IMR-90 (cell line): Measurements from ENCODE around the gene TMEM271. TPM values are rescaled to one million over a fixed set of nuclear protein-coding genes. Genes with fewer than 3 reads are reported as not detected.

Source experiments
- ATAC-seq: fragments of 200-7000 bp; cut with Tn5 transposase; 2 replicates; pipeline ENCODE4 v1.9.1; 2020; ENCODE audit warnings: low read depth, mild to moderate bottlenecking, moderate library complexity
- BruUV-seq: library from RNA; stranded (reverse); fragments of 400-500 nt; replicated peaks from 2 replicates; lab custom pipeline; 2021; lab: Mats Ljungman, UMichigan
- CTCF ChIA-PET: fragments of 300-600 bp; formaldehyde crosslinking; extraction: SDS; loops from one replicate; lab custom pipeline; 2021; ENCODE audit warnings: antibody characterized with exemption; lab: Yijun Ruan, JAX
- POLR2A ChIA-PET: fragments of 300-600 bp; sonication (Branson Sonifier 250); formaldehyde crosslinking; loops from one replicate; lab custom pipeline; 2022; ENCODE audit warnings: antibody characterized with exemption; ENCODE audit not compliant: unreplicated experiment; lab: Charles Lee
- DNase-seq: peaks from one replicate; pipeline ENCODE4 v3.0.0; 2013
- H2AFZ ChIP-seq: replicated peaks from 2 replicates; pipeline ENCODE3; 2013; ENCODE audit warnings: low read length, mild to moderate bottlenecking; ENCODE audit not compliant: poor library complexity
- H2AK5ac ChIP-seq: 2 replicates; pipeline ENCODE4 v1.6.1; 2013; ENCODE audit warnings: low read depth, low read length, inconsistent platforms
- H2AK9ac ChIP-seq: replicated peaks from 2 replicates; pipeline ENCODE3; 2013; ENCODE audit warnings: mild to moderate bottlenecking, low read depth, low read length, moderate library complexity; ENCODE audit not compliant: poor library complexity
- H2BK120ac ChIP-seq: 2 replicates; pipeline ENCODE4 v1.6.1; 2013; ENCODE audit warnings: low read depth, low read length, inconsistent platforms
- H2BK15ac ChIP-seq: 3 replicates; pipeline ENCODE4 v1.6.1; 2013; ENCODE audit warnings: low read depth, low read length, inconsistent platforms
- H2BK20ac ChIP-seq: 2 replicates; pipeline ENCODE4 v1.6.1; 2013; ENCODE audit warnings: low read depth, mild to moderate bottlenecking, inconsistent platforms, low read length, moderate library complexity
- H2BK5ac ChIP-seq: 2 replicates; pipeline ENCODE4 v1.6.1; 2013; ENCODE audit warnings: mild to moderate bottlenecking, low read depth, low read length, inconsistent platforms; ENCODE audit not compliant: poor library complexity, severe bottlenecking
- H3K14ac ChIP-seq: replicated peaks from 2 replicates; pipeline ENCODE4 v1.6.1; 2013; ENCODE audit warnings: low read depth, low read length, inconsistent platforms
- H3K18ac ChIP-seq: 2 replicates; pipeline ENCODE4 v1.6.1; 2013; ENCODE audit warnings: low read depth, low read length, control low read depth
- H3K23ac ChIP-seq: 2 replicates; pipeline ENCODE4 v1.6.1; 2013; ENCODE audit warnings: low read depth, low read length, inconsistent platforms
- H3K27ac ChIP-seq: 2 replicates; pipeline ENCODE4 v1.5.1; 2013; ENCODE audit warnings: mild to moderate bottlenecking, control low read depth, low read length; ENCODE audit not compliant: insufficient read depth
- H3K27me3 ChIP-seq: 2 replicates; pipeline ENCODE4 v1.6.1; 2013; ENCODE audit warnings: low read length; ENCODE audit not compliant: control insufficient read depth, insufficient read depth
- H3K36me3 ChIP-seq: 2 replicates; pipeline ENCODE4 v1.6.1; 2013; ENCODE audit warnings: low read length, mixed read lengths; ENCODE audit not compliant: control insufficient read depth, insufficient read depth
- H3K4ac ChIP-seq: 2 replicates; pipeline ENCODE4 v1.6.1; 2013; ENCODE audit warnings: low read depth, low read length, inconsistent platforms
- H3K4me1 ChIP-seq: 2 replicates; pipeline ENCODE4 v1.6.1; 2013; ENCODE audit warnings: low read length, mixed read lengths; ENCODE audit not compliant: control insufficient read depth, insufficient read depth
- H3K4me2 ChIP-seq: 2 replicates; pipeline ENCODE4 v1.6.1; 2013; ENCODE audit warnings: low read depth, mild to moderate bottlenecking, control low read depth, low read length, moderate library complexity
- H3K4me3 ChIP-seq: 2 replicates; pipeline ENCODE4 v1.5.1; 2013; ENCODE audit warnings: low read depth, mild to moderate bottlenecking, control low read depth, low read length, moderate library complexity; ENCODE audit not compliant: insufficient read depth
- H3K56ac ChIP-seq: 2 replicates; pipeline ENCODE4 v1.6.1; 2013; ENCODE audit warnings: low read length, inconsistent platforms; ENCODE audit not compliant: insufficient read depth; ENCODE audit errors: extremely low read depth
- H3K79me1 ChIP-seq, 2 experiments: 2 replicates each; pipeline ENCODE4 v1.6.1; 2013; ENCODE audit warnings: low read length in 2 of 2, inconsistent platforms in 1 of 2, low read depth in 1 of 2
- H3K9ac ChIP-seq: 2 replicates; pipeline ENCODE4 v1.6.1; 2013; ENCODE audit warnings: low read depth, low read length, control low read depth
- H3K9me1 ChIP-seq: 2 replicates; pipeline ENCODE4 v1.6.1; 2013; ENCODE audit warnings: low read length, inconsistent platforms; ENCODE audit not compliant: insufficient read depth
- H3K9me3 ChIP-seq: 2 replicates; pipeline ENCODE4 v1.6.1; 2013; ENCODE audit warnings: low read length; ENCODE audit not compliant: control insufficient read depth, insufficient read depth
- H4K20me1 ChIP-seq: 2 replicates; pipeline ENCODE4 v1.6.1; 2013; ENCODE audit warnings: low read length, inconsistent platforms; ENCODE audit not compliant: insufficient read depth
- H4K5ac ChIP-seq: 2 replicates; pipeline ENCODE4 v1.6.1; 2013; ENCODE audit warnings: mild to moderate bottlenecking, low read depth, low read length, control low read depth
- H4K8ac ChIP-seq, 2 experiments: 2 replicates each; pipeline ENCODE4 v1.6.1; 2013; ENCODE audit warnings: low read depth in 2 of 2, low read length in 2 of 2, control low read depth in 1 of 2, inconsistent platforms in 1 of 2
- H4K91ac ChIP-seq: 2 replicates; pipeline ENCODE4 v1.6.1; 2013; ENCODE audit warnings: low read depth, low read length, inconsistent platforms; ENCODE audit not compliant: insufficient read depth
- BHLHE40 ChIP-seq: fragments of 150-350 bp; IDR thresholded peaks from 2 replicates; pipeline ENCODE4 v1.6.1; 2016; ENCODE audit warnings: mild to moderate bottlenecking, low read depth, low read length
- CEBPB ChIP-seq: IDR thresholded peaks from 2 replicates; pipeline ENCODE4 v1.6.1; 2012; ENCODE audit warnings: low read depth, low read length, improper control_type of control experiment
- CHD1 ChIP-seq: IDR thresholded peaks from 2 replicates; pipeline ENCODE4 v1.6.1; 2012; ENCODE audit warnings: low read depth, low read length, improper control_type of control experiment
- CTCF ChIP-seq: conservative IDR thresholded peaks from 2 replicates; pipeline ENCODE4 v1.5.1; 2012; ENCODE audit warnings: mild to moderate bottlenecking, low read depth, low read length, improper control_type of control experiment
- ELK1 ChIP-seq: fragments of 150-350 bp; IDR thresholded peaks from 2 replicates; pipeline ENCODE4 v1.6.1; 2016; ENCODE audit warnings: low read depth, mild to moderate bottlenecking, low read length, moderate library complexity, borderline replicate concordance
- FOS ChIP-seq: fragments of 150-350 bp; IDR thresholded peaks from 2 replicates; pipeline ENCODE4 v1.6.1; 2016; ENCODE audit warnings: low read depth, low read length
- MAZ ChIP-seq: IDR thresholded peaks from 2 replicates; pipeline ENCODE4 v1.6.1; 2012; ENCODE audit warnings: low read depth, mild to moderate bottlenecking, low read length, improper control_type of control experiment, moderate library complexity, borderline replicate concordance
- RAD21 ChIP-seq: IDR thresholded peaks from 2 replicates; pipeline ENCODE4 v1.6.1; 2012; ENCODE audit warnings: low read length, improper control_type of control experiment
- RCOR1 ChIP-seq: IDR thresholded peaks from 2 replicates; pipeline ENCODE4 v1.6.1; 2012; ENCODE audit warnings: mild to moderate bottlenecking, low read length, improper control_type of control experiment; ENCODE audit not compliant: insufficient replicate concordance
- WGBS, 2 experiments: methylation state at CpG; one replicate each; pipeline versions ENCODE4 v1.1.5 to v1.1.7; 2013; ENCODE audit warnings: missing lambda C conversion rate in 2 of 2; ENCODE audit not compliant: insufficient read length in 1 of 2; ENCODE audit errors: extremely low coverage in 2 of 2; 5-methylcytosine and 5-hydroxymethylcytosine counted together
- dilution Hi-C: fragments of 300-500 bp; cut with HindIII; formaldehyde crosslinking; loops from one replicate; pipeline ENCODE4 v1.14.3; 2018; ENCODE audit warnings: low sequenced_read_pairs; ENCODE audit not compliant: unreplicated experiment
- in situ Hi-C: fragments of 300-500 bp; cut with MboI; formaldehyde crosslinking; loops from 3 replicates; pipeline ENCODE4 v1.14.3; 2019; ENCODE audit warnings: low sequenced_read_pairs, inconsistent platforms, mixed read lengths
- intact Hi-C: fragments of 100-400 bp; cut with micrococcal nuclease; formaldehyde crosslinking; loops from 2 replicates; pipeline ENCODE4 v1.10.0; 2022
- polyA plus RNA-seq, 3 experiments: library from polyadenylated mRNA; depleted of rRNA; stranded (reverse); fragments of >200 nt; gene quantifications; 2 replicates each; pipeline ENCODE4 v1.2.3, GENCODE V29; 2012; ENCODE audit warnings: low replicate concordance in 1 of 3
- total RNA-seq: library from RNA; depleted of rRNA; stranded (reverse); fragments of >200 nt; gene quantifications from 2 replicates; pipeline ENCODE4 v1.2.3, GENCODE V29; 2012

Gene TMEM271
- total and polyA plus RNA-seq, 2 of the 4 experiments (the other 2 are of a cell fraction) = not detected

GRCh38 chr4:622996-623913 is 47.2 kb upstream of the TMEM271 start:
- Histone ChIP-seq H4K5ac (no peak overlapping the region), H3K4me2 (no peak overlapping the region), H3K9me3 (peaks cover 8% of the 10 kb centered on the region), H2BK20ac (no peak overlapping the region), H2BK15ac (no peak overlapping the region), H3K9me1 (no peaks in the 10 kb centered on the region), H3K4me3 (no peak overlapping the region), H3K23ac (no peak overlapping the region), H3K14ac (no peak overlapping the region), H2AFZ (no peak overlapping the region), H3K27ac (no peak overlapping the region), H3K18ac (no peak overlapping the region), H3K9ac (no peak overlapping the region), H4K20me1 (no peaks in the 10 kb centered on the region), H2BK120ac (no peak overlapping the region), H3K79me1 (no peaks in the 10 kb centered on the region), H2AK9ac (no peak overlapping the region), H4K8ac (no peak overlapping the region), H3K56ac (no peak overlapping the region), H2BK5ac (no peak overlapping the region), H3K4ac (no peak overlapping the region), H3K27me3 (no peaks in the 10 kb centered on the region), H4K91ac (no peak overlapping the region), H3K36me3 (no peaks in the 10 kb centered on the region), H2AK5ac (no peak overlapping the region), H3K4me1 (no peaks in the 10 kb centered on the region)
- TF ChIP-seq CEBPB (no peak), BHLHE40 (no peak), ELK1 (no peak), RCOR1 (no peak), FOS (no peak), MAZ (no peak), RAD21 (no peak), CHD1 (no peak), CTCF (no peak)
- in situ Hi-C loops (no loop called here), intact Hi-C loops (no loop called here), dilution Hi-C loops (no loop called here)
- no TSS peak for BruUV-seq
- ATAC-seq (no peak; the same call in 1 of the 2 replicates), DNase-seq (no peak)
- 71% methylated on average over 5 of the region's 24 CpGs; no CpG with 5 or more reads in 1 of the 2 experiments for WGBS, 2 experiments
- ChIA-PET POLR2A (no interaction called here), CTCF (no interaction called here)
